GM06990 (cell line): ENCODE measurements around the gene PRRC2B.
"Not testable (repeated sequence)": the region's sequence is repeated elsewhere in the genome, so short reads cannot be mapped to it uniquely, and the experiment has no call there.

Experiments
- DNase-seq: peaks from one replicate; pipeline ENCODE4 v3.0.0-alpha.2; 2011; ENCODE audit not compliant: insufficient read length; ENCODE audit errors: extremely low read depth
- H3K27me3 ChIP-seq: replicated peaks from 2 replicates; pipeline ENCODE4 v1.6.0; 2011; ENCODE audit warnings: low read length; ENCODE audit not compliant: control insufficient read depth, insufficient read depth
- H3K36me3 ChIP-seq: 2 replicates; pipeline ENCODE4 v1.5.1; 2011; ENCODE audit warnings: low read length; ENCODE audit not compliant: control insufficient read depth, insufficient read depth
- H3K4me3 ChIP-seq: replicated peaks from 2 replicates; pipeline ENCODE4 v1.5.1; 2011; ENCODE audit warnings: low read depth, mild to moderate bottlenecking, control low read depth, low read length
- CTCF ChIP-seq: IDR thresholded peaks from 2 replicates; pipeline ENCODE4 v1.5.1; 2011; ENCODE audit warnings: low read length, control low read depth, mild to moderate bottlenecking, inconsistent platforms; ENCODE audit not compliant: insufficient read depth, poor library complexity, severe bottlenecking

Gene PRRC2B

GRCh38 chr9:131470581-131470991 lies 76.7 kb downstream of the PRRC2B start:
- H3K27me3 ChIP-seq: no peaks in the 10 kb centered on the region
- no peak for TF ChIP-seq CTCF
- no peak for DNase-seq
- H3K4me3 ChIP-seq: no peak overlapping the region
- peaks cover 51% of the 10 kb centered on the region for H3K36me3 ChIP-seq

- H3K4me3 ChIP-seq, DNase-seq, H3K27me3 ChIP-seq: not testable (repeated sequence)
- peaks cover 63% of the 10 kb centered on the region for H3K36me3 ChIP-seq
Observed at GRCh38 chr9:131472085-131472484, 78.2 kb downstream of the PRRC2B start.

DNA sequence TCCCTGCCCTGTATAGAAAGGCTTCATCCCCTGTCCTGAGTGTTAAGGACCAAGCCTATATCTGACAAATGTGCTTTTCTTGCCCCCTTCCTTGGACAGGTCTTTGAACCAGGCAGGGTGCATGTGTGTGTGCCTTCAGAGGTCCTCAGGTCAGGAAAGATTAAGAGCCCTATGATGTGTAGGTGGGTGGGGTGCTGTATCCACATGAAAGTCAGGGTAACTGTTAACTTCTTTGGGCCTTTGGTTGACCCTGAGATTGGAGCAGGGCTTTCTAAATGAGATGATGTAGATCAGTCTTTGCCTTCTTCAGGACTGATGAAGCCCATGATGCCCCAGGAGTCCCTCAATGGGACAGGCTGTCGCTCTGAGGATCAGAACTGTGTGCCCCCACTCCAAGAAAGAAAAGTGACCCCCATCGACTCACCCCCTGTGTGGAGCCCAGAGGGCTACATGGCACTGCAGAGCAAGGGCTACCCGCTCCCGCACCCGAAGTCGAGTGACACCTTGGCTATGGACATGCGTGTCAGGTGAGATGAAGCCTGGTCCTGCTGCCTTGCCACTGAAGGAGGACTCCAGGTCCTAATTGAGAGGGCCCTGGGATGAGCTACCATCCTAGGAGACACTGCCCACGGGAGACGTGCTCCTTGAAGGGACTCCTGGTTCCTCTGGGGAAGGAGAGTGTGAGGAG lies 79.5 kb downstream of the PRRC2B start:
- Histone ChIP-seq H3K36me3 (peaks cover 65% of the 10 kb centered on the region), H3K4me3 (no peak overlapping the region), H3K27me3 (no peaks in the 10 kb centered on the region)
- DNase-seq: no peak
- no peak for TF ChIP-seq CTCF

DNA sequence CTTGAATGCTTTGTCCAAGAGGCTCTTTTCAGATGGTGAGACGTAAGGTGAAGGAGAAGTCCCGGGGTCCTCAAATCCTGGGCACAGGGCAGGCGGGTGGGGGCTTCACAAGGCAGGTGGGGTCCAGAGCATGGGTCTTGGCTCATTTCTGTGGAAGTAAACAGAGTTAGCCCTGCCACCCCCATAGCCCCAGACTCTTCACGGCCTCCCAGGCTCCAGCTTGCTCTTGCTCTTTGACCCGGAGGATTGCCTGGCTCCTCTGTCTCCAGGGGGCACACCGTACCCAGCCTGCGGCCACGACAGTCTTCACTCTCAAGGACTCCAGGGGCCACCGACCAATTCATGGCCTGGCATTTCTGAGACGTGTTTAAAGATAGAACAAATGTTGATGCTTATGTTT lies 80.0 kb downstream of the PRRC2B start:
- Histone ChIP-seq H3K36me3 (peaks cover 64% of the 10 kb centered on the region), H3K4me3 (no peak overlapping the region), H3K27me3 (no peaks in the 10 kb centered on the region)
- no peak for DNase-seq
- no peak for TF ChIP-seq CTCF

- H3K27me3 ChIP-seq: no peaks in the 10 kb centered on the region
- H3K4me3 ChIP-seq: no peak overlapping the region
- H3K36me3 ChIP-seq: peaks cover 65% of the 10 kb centered on the region
- TF ChIP-seq CTCF: no peak
- DNase-seq: no peak
Observed at GRCh38 chr9:131474711-131475110, 80.8 kb downstream of the PRRC2B start.

DNA sequence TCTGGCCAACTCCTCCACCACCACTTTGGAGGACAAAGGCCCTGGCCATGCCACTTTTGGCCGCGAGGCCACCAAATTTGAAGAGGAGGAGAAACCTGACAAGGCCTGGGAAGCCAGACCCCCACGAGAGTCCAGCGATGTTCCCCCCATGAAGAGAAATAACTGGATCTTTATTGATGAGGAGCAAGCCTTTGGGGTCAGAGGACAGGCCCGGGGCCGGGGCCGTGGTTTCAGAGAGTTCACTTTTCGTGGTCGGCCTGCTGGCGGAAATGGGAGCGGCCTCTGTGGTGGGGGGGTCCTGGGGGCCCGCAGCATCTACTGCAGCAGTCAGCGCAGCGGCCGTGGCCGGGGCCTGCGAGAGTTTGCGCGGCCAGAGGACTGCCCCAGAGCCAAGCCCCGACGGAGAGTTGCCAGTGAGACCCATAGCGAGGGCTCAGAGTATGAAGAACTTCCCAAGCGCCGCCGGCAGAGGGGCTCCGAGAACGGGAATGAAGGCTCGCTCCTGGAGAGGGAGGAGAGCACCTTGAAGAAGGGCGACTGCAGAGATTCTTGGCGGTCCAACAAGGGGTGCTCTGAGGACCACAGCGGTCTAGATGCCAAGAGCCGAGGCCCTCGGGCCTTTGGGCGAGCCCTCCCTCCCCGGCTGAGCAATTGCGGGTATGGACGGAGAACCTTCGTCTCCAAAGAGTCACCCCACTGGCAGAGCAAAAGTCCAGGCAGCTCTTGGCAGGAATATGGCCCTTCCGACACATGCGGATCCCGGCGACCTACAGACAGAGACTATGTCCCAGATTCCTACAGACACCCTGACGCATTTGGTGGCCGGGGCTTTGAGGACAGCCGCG lies 81.4 kb downstream of the PRRC2B start:
- no peak overlapping the region for H3K4me3 ChIP-seq
- TF ChIP-seq CTCF: no peak
- H3K36me3 ChIP-seq: peaks cover 62% of the 10 kb centered on the region
- no peak for DNase-seq
- H3K27me3 ChIP-seq: no peaks in the 10 kb centered on the region
